Heart left ventricle (tissue), 13 donors: Measurements from ENCODE around the gene LRRFIP1.

Experiments used
- CTCF ChIP-seq, 12 donors: fragments of 200-600 bp; sonication (generic) in 4 of 12; IDR thresholded peaks; one replicate each; pipeline versions ENCODE4 v1.5.0 to v1.8.0; 2018 to 2022; ENCODE audit warnings: antibody characterized with exemption in 12 of 12, mild to moderate bottlenecking in 5 of 12
- POLR2A ChIP-seq, 2 donors: fragments of 450-650 bp; IDR thresholded peaks; one replicate each; pipeline ENCODE4 v1.6.1; 2017; ENCODE audit warnings: antibody characterized with exemption in 2 of 2, mild to moderate bottlenecking in 2 of 2, moderate library complexity in 2 of 2
- donor health status: ischemic (EF 13 %, LVEDD 7.1; RV severe dilation, severe dysfunction).
- donor health status: DM: no; HTN: yes; CAD: no.
- donor health status: DM: no; HTN: no; CAD: no.
- donor health status: ischemic (EF 25% LVEDD 6.9; RV normal size, moderate dysfunction).
- donor health status: ischemic (EF 25% LVEDD 5.7; RV mildly dilated, moderate dysfunction).
- donor health status: ischemic (EF 35%, LVEDD 5.7; RV mildly dilated, moderate dysfunction).
- donor health status: nonischemic (EF 11% LVEDD 7.7; RV severe dilation, severe dysfunction).
- donor health status: DM: yes; HTN: yes; CAD: no.
- donor health status: PGD.
- donor health status: ischemic (EF 29% LVEDD 5.4; RV normal size, mild dysfunction).
- donor health status: nonischemic (EF 23%, LVEDD 6.1; RV moderate dilation, normal function).

- TF ChIP-seq POLR2A (IDR thresholded peaks at IDR 0.05) (no peak), CTCF (IDR thresholded peaks at IDR 0.05) (no peak)
Observed at GRCh38 chr2:237727363-237727762, 100.0 kb downstream of the LRRFIP1 start.
